ENCODE data around the gene WNT1.

GRCh38 chr12:48978291-48978740 is at the start of gene WNT1:
- TF ChIP-seq, protein P1, sequence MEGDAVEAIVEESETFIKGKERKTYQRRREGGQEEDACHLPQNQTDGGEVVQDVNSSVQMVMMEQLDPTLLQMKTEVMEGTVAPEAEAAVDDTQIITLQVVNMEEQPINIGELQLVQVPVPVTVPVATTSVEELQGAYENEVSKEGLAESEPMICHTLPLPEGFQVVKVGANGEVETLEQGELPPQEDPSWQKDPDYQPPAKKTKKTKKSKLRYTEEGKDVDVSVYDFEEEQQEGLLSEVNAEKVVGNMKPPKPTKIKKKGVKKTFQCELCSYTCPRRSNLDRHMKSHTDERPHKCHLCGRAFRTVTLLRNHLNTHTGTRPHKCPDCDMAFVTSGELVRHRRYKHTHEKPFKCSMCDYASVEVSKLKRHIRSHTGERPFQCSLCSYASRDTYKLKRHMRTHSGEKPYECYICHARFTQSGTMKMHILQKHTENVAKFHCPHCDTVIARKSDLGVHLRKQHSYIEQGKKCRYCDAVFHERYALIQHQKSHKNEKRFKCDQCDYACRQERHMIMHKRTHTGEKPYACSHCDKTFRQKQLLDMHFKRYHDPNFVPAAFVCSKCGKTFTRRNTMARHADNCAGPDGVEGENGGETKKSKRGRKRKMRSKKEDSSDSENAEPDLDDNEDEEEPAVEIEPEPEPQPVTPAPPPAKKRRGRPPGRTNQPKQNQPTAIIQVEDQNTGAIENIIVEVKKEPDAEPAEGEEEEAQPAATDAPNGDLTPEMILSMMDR (IDR thresholded peaks at IDR 0.05; ENCODE audit: low read depth, low read length, poor library complexity, severe bottlenecking) = peak; percentile 48
- TF ChIP-seq EZH2phosphoT487 (IDR thresholded peaks at IDR 0.05; ENCODE audit: borderline replicate concordance, low read length) = 0 out of 2 replicates have a peak, but pooled peaks have one; percentile 56

Data from DOHH2 (cell line).